Neutrophil (primary cell): ENCODE results near the gene FOXD1.

Experiments
- H3K27ac ChIP-seq: fragments of 200-600 bp; sonication (generic); 2 replicates; pipeline ENCODE4 v1.5.1; 2016; ENCODE audit warnings: mild to moderate bottlenecking, moderate library complexity
- H3K27me3 ChIP-seq: fragments of 200-600 bp; sonication (generic); 2 replicates; pipeline ENCODE4 v1.6.0; 2016; ENCODE audit warnings: mild to moderate bottlenecking
- H3K36me3 ChIP-seq: fragments of 200-600 bp; sonication (generic); 2 replicates; pipeline ENCODE4 v1.5.1; 2017
- H3K4me1 ChIP-seq, 2 experiments: fragments of 200-600 bp in 1 of 2; sonication (generic) in 1 of 2; 1 replicate in 1 of 2; 2 replicates in 1 of 2; pipeline versions ENCODE4 v1.5.1 to v1.6.1; 2013 to 2016; ENCODE audit warnings: low read depth in 1 of 2, low read length in 1 of 2, mild to moderate bottlenecking in 1 of 2, moderate library complexity in 1 of 2; ENCODE audit not compliant: control insufficient read depth in 1 of 2, insufficient read depth in 1 of 2
- H3K4me3 ChIP-seq, 2 experiments: fragments of 200-600 bp in 1 of 2; sonication (generic) in 1 of 2; 1 replicate in 1 of 2; 2 replicates in 1 of 2; pipeline ENCODE4 v1.5.1; 2013 to 2016; ENCODE audit warnings: low read depth in 1 of 2, low read length in 1 of 2, mild to moderate bottlenecking in 1 of 2, moderate library complexity in 1 of 2
- H3K9me3 ChIP-seq: fragments of 200-600 bp; sonication (generic); 2 replicates; pipeline ENCODE4 v1.5.1; 2016
- TF ChIP-seq, protein P1 (sequence below): fragments of 200-600 bp; sonication (generic); IDR thresholded peaks from 2 replicates; pipeline ENCODE4 v1.5.1; 2016; ENCODE audit warnings: antibody characterized with exemption

FOXD1 gene

DNA sequence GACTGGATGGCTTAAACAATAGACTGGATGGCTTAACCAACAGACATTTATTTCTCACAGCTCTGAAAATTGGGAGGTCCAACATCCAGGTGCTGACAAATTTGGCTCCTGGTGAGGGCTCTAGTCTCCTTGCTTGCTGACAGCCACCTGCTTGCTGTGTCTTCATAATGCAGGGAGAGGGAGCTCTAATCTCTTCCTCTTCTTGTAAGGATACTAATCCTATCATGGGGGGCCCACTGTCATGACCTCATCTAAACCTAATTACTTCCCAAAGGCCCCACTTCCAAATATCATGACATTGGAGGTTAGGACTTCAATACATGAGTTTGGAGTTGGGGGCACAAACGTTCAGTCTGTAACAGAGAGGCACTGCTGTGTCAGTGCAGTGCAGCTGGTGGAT is 26.4 kb downstream of the FOXD1 start:
- H3K27ac ChIP-seq: no peak overlapping the region
- no peak overlapping the region for H3K4me3 ChIP-seq
- H3K36me3 ChIP-seq: no peaks in the 10 kb centered on the region
- TF ChIP-seq, protein P1, sequence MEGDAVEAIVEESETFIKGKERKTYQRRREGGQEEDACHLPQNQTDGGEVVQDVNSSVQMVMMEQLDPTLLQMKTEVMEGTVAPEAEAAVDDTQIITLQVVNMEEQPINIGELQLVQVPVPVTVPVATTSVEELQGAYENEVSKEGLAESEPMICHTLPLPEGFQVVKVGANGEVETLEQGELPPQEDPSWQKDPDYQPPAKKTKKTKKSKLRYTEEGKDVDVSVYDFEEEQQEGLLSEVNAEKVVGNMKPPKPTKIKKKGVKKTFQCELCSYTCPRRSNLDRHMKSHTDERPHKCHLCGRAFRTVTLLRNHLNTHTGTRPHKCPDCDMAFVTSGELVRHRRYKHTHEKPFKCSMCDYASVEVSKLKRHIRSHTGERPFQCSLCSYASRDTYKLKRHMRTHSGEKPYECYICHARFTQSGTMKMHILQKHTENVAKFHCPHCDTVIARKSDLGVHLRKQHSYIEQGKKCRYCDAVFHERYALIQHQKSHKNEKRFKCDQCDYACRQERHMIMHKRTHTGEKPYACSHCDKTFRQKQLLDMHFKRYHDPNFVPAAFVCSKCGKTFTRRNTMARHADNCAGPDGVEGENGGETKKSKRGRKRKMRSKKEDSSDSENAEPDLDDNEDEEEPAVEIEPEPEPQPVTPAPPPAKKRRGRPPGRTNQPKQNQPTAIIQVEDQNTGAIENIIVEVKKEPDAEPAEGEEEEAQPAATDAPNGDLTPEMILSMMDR: no peak
- H3K27me3 ChIP-seq: peaks cover 100% of the 10 kb centered on the region
- no peaks in the 10 kb centered on the region for H3K9me3 ChIP-seq
- H3K4me1 ChIP-seq: no peaks in the 10 kb centered on the region

DNA sequence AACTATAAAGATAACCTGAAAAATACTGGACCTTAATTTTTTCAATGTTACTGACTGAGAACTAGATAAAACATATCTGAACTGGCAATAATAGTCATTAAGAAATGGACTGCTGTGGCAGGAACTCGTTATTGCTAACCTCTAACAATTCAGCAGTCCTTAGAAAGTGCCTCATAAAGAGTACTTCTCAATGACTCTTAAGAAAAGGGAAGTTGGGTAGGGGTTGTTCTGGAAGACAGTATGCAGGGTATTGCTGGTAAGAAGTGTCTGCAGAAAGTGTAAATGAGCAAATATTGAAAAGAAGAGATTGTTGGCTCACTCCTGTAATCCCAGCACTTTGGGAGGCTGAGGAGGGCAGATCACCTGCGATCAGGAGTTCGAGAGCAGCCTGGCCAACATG is 27.9 kb downstream of the FOXD1 start:
- Histone ChIP-seq H3K9me3 (no peaks in the 10 kb centered on the region), H3K4me1 (no peaks in the 10 kb centered on the region), H3K27ac (no peak overlapping the region), H3K36me3 (no peaks in the 10 kb centered on the region), H3K27me3 (peaks cover 100% of the 10 kb centered on the region), H3K4me3 (no peak overlapping the region)
- TF ChIP-seq, protein P1: no peak

DNA sequence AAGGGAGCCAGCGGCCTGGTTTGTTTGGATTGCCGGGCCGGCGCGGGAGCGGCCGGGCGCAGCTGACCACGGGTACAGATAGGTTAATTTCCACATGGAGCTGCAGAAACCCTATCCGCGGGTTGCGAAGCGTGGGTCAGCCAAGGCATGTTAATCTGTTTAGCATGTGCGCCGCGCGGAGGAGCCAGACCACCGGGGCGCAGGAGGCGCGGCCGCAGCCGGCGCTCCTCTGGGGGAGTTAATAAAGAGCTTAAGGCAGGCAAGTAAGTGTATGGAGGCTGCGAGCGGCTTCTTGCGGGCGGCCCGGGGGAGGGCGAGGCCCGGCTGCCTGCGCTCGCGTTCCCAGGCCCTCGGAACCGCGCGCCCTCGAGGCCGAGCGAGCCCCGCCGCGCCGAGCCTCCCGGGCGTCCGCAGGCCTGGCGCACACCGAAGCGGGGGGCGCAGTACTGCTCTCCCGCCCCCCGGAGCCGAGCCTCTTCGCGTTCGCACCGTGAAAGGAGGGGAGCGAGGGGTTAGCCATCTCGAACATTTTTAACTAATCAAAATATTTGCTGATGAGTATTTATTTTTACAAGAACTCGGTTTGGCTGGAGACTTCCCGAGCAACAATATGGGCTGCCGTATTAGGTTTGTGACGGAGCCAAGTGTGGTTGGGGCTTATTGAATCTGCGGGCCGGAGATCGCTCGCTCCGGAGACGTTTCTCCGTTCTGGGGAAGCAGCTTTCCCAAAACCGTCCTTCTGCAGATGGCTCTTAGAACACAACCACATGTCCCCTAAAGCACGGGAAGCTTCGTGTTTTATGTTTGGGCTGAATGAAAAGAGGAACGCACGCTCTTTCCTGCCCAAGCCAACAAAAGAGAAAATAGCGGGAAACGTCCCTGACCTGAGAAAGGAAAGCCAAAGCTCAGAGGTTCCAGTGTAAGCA is 28.8 kb downstream of the FOXD1 start:
- no peaks in the 10 kb centered on the region for H3K36me3 ChIP-seq
- TF ChIP-seq, protein P1: no peak
- H3K4me3 ChIP-seq: no peak overlapping the region
- peaks cover 100% of the 10 kb centered on the region for H3K27me3 ChIP-seq
- no peaks in the 10 kb centered on the region for H3K9me3 ChIP-seq
- no peaks in the 10 kb centered on the region for H3K4me1 ChIP-seq
- H3K27ac ChIP-seq: no peak overlapping the region

DNA sequence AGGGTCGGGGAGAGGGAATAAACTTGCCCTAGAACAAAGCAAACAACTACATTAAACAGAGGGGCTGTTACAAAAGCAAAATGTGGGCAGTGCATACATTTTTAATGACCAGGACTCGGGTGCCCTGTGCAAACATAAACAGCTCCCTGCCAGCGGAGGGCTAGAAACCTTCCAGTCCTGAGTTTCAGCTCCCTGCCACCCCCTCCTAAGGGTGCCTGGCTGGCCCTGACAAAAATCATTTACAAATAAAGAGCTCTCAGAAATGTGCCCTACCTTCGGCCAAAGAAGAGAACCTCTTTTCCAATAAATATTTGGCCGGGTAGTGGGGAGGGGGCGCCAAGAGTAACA is 29.5 kb downstream of the FOXD1 start:
- no peak overlapping the region for H3K4me3 ChIP-seq
- no peaks in the 10 kb centered on the region for H3K9me3 ChIP-seq
- TF ChIP-seq, protein P1: no peak
- no peaks in the 10 kb centered on the region for H3K36me3 ChIP-seq
- no peak overlapping the region for H3K27ac ChIP-seq
- no peaks in the 10 kb centered on the region for H3K4me1 ChIP-seq
- peaks cover 100% of the 10 kb centered on the region for H3K27me3 ChIP-seq

DNA sequence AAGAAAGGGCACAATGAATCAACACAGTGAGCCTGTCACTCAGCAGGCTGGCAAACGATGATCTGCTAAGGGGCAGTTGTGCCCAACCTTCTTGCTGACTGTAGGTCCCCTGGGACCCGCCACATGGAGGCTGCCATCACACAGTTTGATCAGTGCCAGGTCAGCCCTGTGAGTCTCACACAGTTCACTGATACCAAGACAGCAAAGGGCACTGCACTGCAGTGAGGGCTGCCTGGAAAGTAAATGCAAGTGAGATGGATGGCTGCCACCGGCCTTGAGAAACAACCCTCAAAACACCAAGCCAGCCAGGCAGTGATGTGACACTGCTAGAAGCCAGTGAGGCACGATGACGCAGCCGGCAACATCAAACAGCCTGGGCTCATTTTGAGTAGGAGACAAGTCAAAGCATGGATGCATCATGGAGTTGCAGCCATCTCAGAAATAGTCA is 30.3 kb downstream of the FOXD1 start:
- TF ChIP-seq, protein P1: no peak
- Histone ChIP-seq H3K36me3 (no peaks in the 10 kb centered on the region), H3K27ac (no peak overlapping the region), H3K4me3 (no peak overlapping the region), H3K27me3 (peaks cover 100% of the 10 kb centered on the region), H3K9me3 (no peaks in the 10 kb centered on the region), H3K4me1 (no peaks in the 10 kb centered on the region)
